NCI-H82 treated with DMSO at 0.1 percent for 48 hours (cell line): ENCODE results near the gene VIL1.

Source experiments
- DNase-seq: peaks from one replicate; lab custom pipeline; 2025; ENCODE audit not compliant: unreplicated experiment; lab: John Stamatoyannopoulos, UW

VIL1 gene

GRCh38 chr2:218435003-218435982 lies 16.4 kb downstream of the VIL1 start:
- no peak for DNase-seq

- DNase-seq: no peak
These were observed 18.1 kb downstream of the VIL1 start for GRCh38 chr2:218436992-218437391.

GRCh38 chr2:218437969-218438368 lies 19.0 kb downstream of the VIL1 start:
- DNase-seq: no peak

- DNase-seq: no peak
These were observed 19.7 kb downstream of the VIL1 start for GRCh38 chr2:218438596-218438995.

- no peak for DNase-seq
These were observed 25.9 kb downstream of the VIL1 start for GRCh38 chr2:218444692-218445357.

- no peak for DNase-seq
These were observed 26.7 kb downstream of the VIL1 start for GRCh38 chr2:218445602-218446001.

- no peak for DNase-seq
These were observed 27.6 kb downstream of the VIL1 start for GRCh38 chr2:218446547-218446946.

- no peak for DNase-seq
These were observed 28.1 kb downstream of the VIL1 start for GRCh38 chr2:218447072-218447471.

GRCh38 chr2:218448934-218449333 lies 30.0 kb downstream of the VIL1 start:
- DNase-seq: no peak

GRCh38 chr2:218452079-218452478 lies 33.2 kb downstream of the VIL1 start:
- DNase-seq: no peak

GRCh38 chr2:218456849-218457248 lies 37.9 kb downstream of the VIL1 start:
- DNase-seq: no peak

- DNase-seq: no peak
These were observed 39.7 kb downstream of the VIL1 start for GRCh38 chr2:218458598-218458997.

GRCh38 chr2:218465987-218466633 lies 47.2 kb downstream of the VIL1 start:
- DNase-seq: no peak

GRCh38 chr2:218470448-218470847 lies 51.5 kb downstream of the VIL1 start:
- no peak for DNase-seq

- no peak for DNase-seq
These were observed 52.1 kb downstream of the VIL1 start for GRCh38 chr2:218471036-218471435.

GRCh38 chr2:218471982-218472381 lies 53.1 kb downstream of the VIL1 start:
- no peak for DNase-seq

GRCh38 chr2:218472988-218473387 lies 54.1 kb downstream of the VIL1 start:
- DNase-seq: no peak

GRCh38 chr2:218474527-218474926 lies 55.6 kb downstream of the VIL1 start:
- DNase-seq: no peak

- DNase-seq: no peak
These were observed 57.8 kb downstream of the VIL1 start for GRCh38 chr2:218476676-218477075.

GRCh38 chr2:218477247-218477646 lies 58.3 kb downstream of the VIL1 start:
- DNase-seq: no peak

GRCh38 chr2:218478544-218478943 lies 59.6 kb downstream of the VIL1 start:
- DNase-seq: no peak

GRCh38 chr2:218479595-218479994 lies 60.7 kb downstream of the VIL1 start:
- DNase-seq: no peak
